Effector memory CD4-positive, alpha-beta T cell (primary cell): Measurements from ENCODE around the gene PDGFRB.

ENCODE experiments used
- DNase-seq, 3 donors: peaks; one replicate each; pipeline ENCODE4 v3.0.0-alpha.2; 2020
- H3K27ac ChIP-seq: 2 replicates; pipeline ENCODE4 v1.7.0; 2013; ENCODE audit warnings: mild to moderate bottlenecking, low read length, moderate library complexity; ENCODE audit not compliant: insufficient read depth, poor library complexity, severe bottlenecking
- H3K27me3 ChIP-seq: replicated peaks from 2 replicates; pipeline ENCODE4 v1.7.0; 2013; ENCODE audit warnings: mild to moderate bottlenecking, low read length; ENCODE audit not compliant: insufficient read depth, control insufficient read depth, poor library complexity, severe bottlenecking
- H3K36me3 ChIP-seq: 2 replicates; pipeline ENCODE4 v1.7.0; 2013; ENCODE audit warnings: mild to moderate bottlenecking, low read length, moderate library complexity; ENCODE audit not compliant: control insufficient read depth, insufficient read depth
- H3K4me1 ChIP-seq: 2 replicates; pipeline ENCODE4 v1.7.0; 2013; ENCODE audit warnings: low read length, mild to moderate bottlenecking; ENCODE audit not compliant: control insufficient read depth, insufficient read depth, poor library complexity, severe bottlenecking
- H3K4me3 ChIP-seq: 2 replicates; pipeline ENCODE4 v1.7.0; 2013; ENCODE audit warnings: low read length, low read depth, mild to moderate bottlenecking; ENCODE audit not compliant: insufficient read depth, poor library complexity, severe bottlenecking
- H3K9me3 ChIP-seq: 2 replicates; pipeline ENCODE4 v1.7.0; 2013; ENCODE audit warnings: mild to moderate bottlenecking, low read length, moderate library complexity; ENCODE audit not compliant: control insufficient read depth

Gene PDGFRB

GRCh38 chr5:150190987-150191386 is 35.3 kb upstream of the PDGFRB start:
- Histone ChIP-seq H3K9me3 (no peaks in the 10 kb centered on the region), H3K4me1 (no peaks in the 10 kb centered on the region), H3K27me3 (no peaks in the 10 kb centered on the region), H3K36me3 (no peaks in the 10 kb centered on the region), H3K27ac (no peak overlapping the region), H3K4me3 (no peak overlapping the region)
- no peak for DNase-seq

DNA sequence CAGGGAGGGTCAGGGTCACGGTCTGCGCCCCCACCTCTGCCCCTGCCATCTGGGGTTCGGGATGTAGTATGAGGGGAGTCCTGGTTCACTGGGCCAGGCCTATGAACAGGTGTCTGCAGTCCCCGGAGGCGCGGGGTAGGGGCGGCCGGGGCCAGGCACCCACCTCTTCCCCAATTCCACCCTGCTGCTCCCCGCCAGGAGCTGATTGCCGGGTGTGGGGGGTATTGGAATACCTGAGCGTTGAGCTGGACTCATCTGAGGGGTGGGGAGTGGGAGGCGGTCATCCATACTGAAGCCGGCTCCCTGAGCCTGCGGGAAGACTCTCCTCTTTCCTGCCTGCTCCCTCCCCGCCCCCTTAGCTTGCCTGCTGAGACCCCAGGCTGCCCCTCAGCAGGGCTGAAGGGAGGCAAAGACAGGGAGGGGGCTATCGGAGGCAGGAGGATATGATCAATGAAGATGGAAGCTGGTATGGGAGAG is 34.9 kb upstream of the PDGFRB start:
- Histone ChIP-seq H3K27me3 (no peaks in the 10 kb centered on the region), H3K27ac (no peak overlapping the region), H3K9me3 (no peaks in the 10 kb centered on the region), H3K4me1 (no peaks in the 10 kb centered on the region), H3K4me3 (no peak overlapping the region), H3K36me3 (no peaks in the 10 kb centered on the region)
- DNase-seq, result no peak

DNA sequence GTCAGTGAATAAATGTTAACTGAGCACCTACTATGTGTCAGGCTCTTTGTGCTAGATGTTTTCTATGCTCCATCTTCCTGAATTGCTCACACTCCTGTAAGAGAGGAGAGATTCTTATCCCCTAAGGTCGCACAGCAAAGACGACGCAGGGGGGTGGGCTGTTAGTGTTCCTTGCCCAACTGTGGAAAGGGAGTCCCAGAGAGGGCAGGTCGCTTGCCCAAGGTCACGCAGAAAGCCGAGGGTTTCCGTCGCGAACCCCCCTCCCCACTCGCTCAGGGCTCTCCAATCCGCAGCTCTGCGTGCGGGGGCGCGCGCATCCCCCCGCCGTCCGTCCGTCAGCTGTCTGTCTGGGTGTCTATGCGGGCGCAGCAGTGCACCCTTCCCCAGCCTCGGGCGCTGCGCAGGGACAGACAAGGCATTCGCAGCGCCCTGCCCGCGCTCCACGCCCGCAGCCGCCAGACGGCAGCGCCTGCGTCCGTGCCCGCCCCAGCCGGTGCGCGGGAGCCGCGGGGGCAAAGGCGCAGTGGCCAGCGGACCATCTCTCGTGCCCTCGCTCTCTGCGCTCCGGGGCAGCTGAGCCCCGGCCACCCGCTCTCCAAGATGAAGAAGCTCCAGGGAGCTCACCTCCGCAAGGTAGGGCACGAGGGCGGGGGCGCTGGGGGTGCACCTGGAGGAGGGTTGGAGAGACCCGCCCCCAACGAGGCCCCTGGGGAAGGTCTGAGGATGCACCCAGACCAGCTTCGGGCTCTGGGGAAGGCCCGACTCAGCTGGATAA is 34.3 kb upstream of the PDGFRB start, which contains the start of gene SLC6A7:
SLC6A7 (plus strand) TSS at position 335 of the 775 bp plus-strand sequence; CDS start at position 601, 266 bp downstream.
- no peak for DNase-seq
- Histone ChIP-seq H3K9me3 (no peaks in the 10 kb centered on the region), H3K36me3 (no peaks in the 10 kb centered on the region), H3K27ac (no peak within 1 kb of the TSS), H3K4me1 (no peaks in the 10 kb centered on the region), H3K27me3 (no peaks in the 10 kb centered on the region), H3K4me3 (no peak within 1 kb of the TSS)

- H3K36me3 ChIP-seq, result no peaks in the 10 kb centered on the region
- DNase-seq, result no peak
- H3K4me3 ChIP-seq, result no peak overlapping the region
- no peak overlapping the region for H3K27ac ChIP-seq
- H3K27me3 ChIP-seq, result no peaks in the 10 kb centered on the region
- no peaks in the 10 kb centered on the region for H3K4me1 ChIP-seq
- H3K9me3 ChIP-seq, result no peaks in the 10 kb centered on the region
Measured at GRCh38 chr5:150189326-150189725, 33.7 kb upstream of the PDGFRB start.

DNA sequence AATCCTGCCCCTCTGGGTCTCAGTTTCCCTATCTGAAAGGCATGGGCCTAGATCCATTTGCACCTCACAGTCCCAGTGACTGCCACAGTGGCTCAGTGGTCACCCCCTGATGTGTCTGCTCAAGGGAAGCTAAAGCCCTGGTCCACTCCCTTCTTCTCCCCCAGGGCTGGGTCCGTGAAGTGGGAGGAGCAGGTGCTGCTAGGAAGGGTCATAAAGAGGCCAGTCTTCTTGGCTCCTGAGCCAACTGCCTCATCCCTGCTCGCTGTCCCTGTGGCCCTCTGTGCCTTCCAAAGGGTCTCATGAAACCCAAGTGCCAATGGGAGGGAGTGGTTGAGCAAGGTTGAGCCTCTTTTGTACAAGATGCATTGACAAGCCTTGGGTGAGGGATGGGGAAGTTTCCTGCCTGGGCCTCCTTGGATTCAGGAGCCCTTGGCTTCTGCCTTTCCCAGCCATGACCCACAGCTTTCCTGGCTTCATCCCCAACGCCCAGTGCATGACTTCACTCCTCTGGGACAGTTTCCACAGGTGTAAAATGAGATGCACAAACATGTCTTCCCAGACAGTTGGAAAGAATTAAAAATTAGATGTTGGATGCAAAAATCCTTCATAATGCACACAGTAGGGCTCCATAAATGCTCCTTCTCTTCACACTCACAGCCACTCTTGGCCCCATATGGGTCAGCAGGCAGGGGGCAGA is 32.6 kb upstream of the PDGFRB start:
- Histone ChIP-seq H3K4me3 (no peak overlapping the region), H3K27me3 (no peaks in the 10 kb centered on the region), H3K27ac (no peak overlapping the region), H3K4me1 (no peaks in the 10 kb centered on the region), H3K36me3 (no peaks in the 10 kb centered on the region), H3K9me3 (no peaks in the 10 kb centered on the region)
- DNase-seq, result no peak

DNA sequence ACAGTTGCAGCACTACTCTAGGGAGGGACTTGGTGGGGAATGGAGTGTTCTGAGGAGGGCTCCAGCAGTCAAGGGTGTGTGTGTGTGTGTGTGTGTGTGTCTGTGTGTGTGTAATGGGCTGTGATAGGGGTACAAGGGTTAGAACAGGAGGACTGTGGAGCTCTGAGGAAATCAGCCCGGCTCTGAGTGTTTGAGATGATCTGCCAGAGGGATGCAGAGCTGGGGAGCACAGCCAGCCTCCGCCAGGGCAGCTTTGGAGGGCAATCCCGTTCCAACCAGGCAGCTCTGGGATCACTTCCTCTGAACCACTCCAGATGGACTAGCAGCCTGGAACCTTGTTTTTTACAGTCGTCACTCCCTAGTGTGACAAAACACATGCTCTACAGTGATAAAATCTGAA is 31.3 kb upstream of the PDGFRB start:
- Histone ChIP-seq H3K4me1 (no peaks in the 10 kb centered on the region), H3K36me3 (no peaks in the 10 kb centered on the region), H3K27me3 (no peaks in the 10 kb centered on the region)

GRCh38 chr5:150186137-150186536 is 30.5 kb upstream of the PDGFRB start:
- H3K36me3 ChIP-seq, result no peaks in the 10 kb centered on the region
- H3K27ac ChIP-seq, result no peak overlapping the region
- no peaks in the 10 kb centered on the region for H3K9me3 ChIP-seq
- H3K4me1 ChIP-seq, result no peaks in the 10 kb centered on the region
- no peak for DNase-seq
- H3K27me3 ChIP-seq, result no peaks in the 10 kb centered on the region
- no peak overlapping the region for H3K4me3 ChIP-seq

More for the DNA sequence above, 31.3 kb upstream of the PDGFRB start:
- no peak for DNase-seq
- H3K4me3 ChIP-seq, result no peak overlapping the region
- H3K9me3 ChIP-seq, result no peaks in the 10 kb centered on the region
- H3K27ac ChIP-seq, result no peak overlapping the region

DNA sequence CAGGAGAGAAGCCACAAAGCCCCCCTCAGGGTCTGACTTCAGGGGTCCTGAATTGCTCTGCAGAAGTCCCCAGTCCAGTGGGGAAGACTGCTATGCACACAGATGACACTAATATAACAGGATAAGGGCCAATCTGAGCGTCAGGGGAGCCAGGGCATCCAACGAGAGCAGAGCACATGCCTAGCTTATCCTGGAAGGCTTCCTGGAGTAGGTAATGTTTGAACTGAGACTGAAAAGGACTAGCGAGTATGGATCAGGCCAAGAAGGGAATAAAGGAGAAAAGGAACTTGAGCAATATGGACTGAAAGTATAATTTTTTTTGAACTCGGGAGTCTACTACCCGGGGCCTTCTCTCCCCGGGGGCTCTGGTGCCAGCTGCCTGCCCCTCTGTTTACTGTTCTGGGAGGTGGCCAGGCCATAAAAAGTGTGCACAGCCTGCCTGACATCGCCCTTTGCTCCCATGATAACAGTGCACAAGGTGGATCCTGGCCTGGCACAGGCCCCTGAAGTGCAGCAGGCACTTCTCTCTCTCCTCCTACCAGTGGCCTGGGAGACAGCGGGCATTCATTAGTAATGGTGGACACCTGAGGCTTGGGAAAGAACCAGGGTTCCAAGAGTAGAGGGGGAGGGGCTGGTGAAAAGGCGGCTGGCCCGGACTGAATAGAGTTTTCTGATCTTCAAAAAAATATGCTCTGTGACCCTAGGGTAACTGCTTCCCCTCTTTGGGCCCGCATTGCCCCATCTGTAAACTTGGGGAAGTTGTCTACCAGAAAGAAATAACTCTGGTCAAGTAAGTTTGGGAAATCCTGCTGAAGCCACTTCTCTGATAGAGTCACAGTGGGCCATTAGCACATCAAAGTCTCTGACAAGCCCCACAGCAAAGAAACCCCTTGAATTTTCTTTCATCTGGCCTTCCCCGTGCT is 29.6 kb upstream of the PDGFRB start:
- no peaks in the 10 kb centered on the region for H3K4me1 ChIP-seq
- H3K4me3 ChIP-seq, result no peak overlapping the region
- H3K9me3 ChIP-seq, result no peaks in the 10 kb centered on the region
- DNase-seq, result no peak
- H3K27me3 ChIP-seq, result no peaks in the 10 kb centered on the region
- no peak overlapping the region for H3K27ac ChIP-seq
- H3K36me3 ChIP-seq, result no peaks in the 10 kb centered on the region

GRCh38 chr5:150184006-150184405 is 28.4 kb upstream of the PDGFRB start:
- H3K36me3 ChIP-seq, result no peaks in the 10 kb centered on the region
- DNase-seq, result no peak
- no peaks in the 10 kb centered on the region for H3K9me3 ChIP-seq
- no peaks in the 10 kb centered on the region for H3K4me1 ChIP-seq
- no peak overlapping the region for H3K4me3 ChIP-seq
- no peaks in the 10 kb centered on the region for H3K27me3 ChIP-seq
- H3K27ac ChIP-seq, result no peak overlapping the region
